ENCODE data around the gene FOXRED1. TPM values are rescaled to one million over a fixed set of nuclear protein-coding genes. Genes with fewer than 3 reads are reported as not detected.

FOXRED1 gene
- total RNA-seq, 2 donors from 2014 or later, result 9.3 to 19.1 TPM

DNA sequence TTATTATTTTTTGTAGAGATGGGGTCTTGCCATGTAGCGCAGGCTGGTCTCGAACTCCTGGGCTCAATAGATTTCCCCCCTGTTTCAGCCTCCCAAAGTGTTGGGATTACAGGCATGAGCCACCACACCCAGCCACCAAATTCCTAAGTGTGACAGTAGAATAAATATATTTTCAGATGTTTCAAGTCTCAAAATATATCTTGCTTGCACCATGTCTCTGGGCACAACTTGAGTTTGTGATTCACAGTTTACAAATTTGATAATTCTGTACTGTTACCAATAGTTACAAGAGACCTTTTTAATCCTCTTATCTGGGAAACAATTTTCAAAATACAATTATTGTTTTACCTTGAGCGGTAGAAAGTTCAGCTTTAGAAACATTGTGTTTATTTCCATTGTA lies 54.0 kb downstream of the FOXRED1 start:
- Histone ChIP-seq H3K4me3 (no peak overlapping the region), H3K27me3 (no peaks in the 10 kb centered on the region), H3K27ac (no peak overlapping the region), H3K36me3 (replicated peaks in 1 of 2; ENCODE audit: insufficient read depth in 1 of 2, low read depth in 2 of 2) (no peaks in the 10 kb centered on the region), H3K4me1 (peaks cover 10% of the 10 kb centered on the region), H3K9me3 (no peaks in the 10 kb centered on the region)
- intact Hi-C loops (cut with DNase I), result no loop called here
- DNase-seq (no peak), ATAC-seq (no peak)
- TF ChIP-seq POLR2A (IDR thresholded peaks at IDR 0.05), result no peak
- TF ChIP-seq, protein P1, sequence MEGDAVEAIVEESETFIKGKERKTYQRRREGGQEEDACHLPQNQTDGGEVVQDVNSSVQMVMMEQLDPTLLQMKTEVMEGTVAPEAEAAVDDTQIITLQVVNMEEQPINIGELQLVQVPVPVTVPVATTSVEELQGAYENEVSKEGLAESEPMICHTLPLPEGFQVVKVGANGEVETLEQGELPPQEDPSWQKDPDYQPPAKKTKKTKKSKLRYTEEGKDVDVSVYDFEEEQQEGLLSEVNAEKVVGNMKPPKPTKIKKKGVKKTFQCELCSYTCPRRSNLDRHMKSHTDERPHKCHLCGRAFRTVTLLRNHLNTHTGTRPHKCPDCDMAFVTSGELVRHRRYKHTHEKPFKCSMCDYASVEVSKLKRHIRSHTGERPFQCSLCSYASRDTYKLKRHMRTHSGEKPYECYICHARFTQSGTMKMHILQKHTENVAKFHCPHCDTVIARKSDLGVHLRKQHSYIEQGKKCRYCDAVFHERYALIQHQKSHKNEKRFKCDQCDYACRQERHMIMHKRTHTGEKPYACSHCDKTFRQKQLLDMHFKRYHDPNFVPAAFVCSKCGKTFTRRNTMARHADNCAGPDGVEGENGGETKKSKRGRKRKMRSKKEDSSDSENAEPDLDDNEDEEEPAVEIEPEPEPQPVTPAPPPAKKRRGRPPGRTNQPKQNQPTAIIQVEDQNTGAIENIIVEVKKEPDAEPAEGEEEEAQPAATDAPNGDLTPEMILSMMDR (IDR thresholded peaks at IDR 0.05), result no peak
- 93 to 94% methylated on average over 3 of the region's 3 CpGs for WGBS, 2 donors

DNA sequence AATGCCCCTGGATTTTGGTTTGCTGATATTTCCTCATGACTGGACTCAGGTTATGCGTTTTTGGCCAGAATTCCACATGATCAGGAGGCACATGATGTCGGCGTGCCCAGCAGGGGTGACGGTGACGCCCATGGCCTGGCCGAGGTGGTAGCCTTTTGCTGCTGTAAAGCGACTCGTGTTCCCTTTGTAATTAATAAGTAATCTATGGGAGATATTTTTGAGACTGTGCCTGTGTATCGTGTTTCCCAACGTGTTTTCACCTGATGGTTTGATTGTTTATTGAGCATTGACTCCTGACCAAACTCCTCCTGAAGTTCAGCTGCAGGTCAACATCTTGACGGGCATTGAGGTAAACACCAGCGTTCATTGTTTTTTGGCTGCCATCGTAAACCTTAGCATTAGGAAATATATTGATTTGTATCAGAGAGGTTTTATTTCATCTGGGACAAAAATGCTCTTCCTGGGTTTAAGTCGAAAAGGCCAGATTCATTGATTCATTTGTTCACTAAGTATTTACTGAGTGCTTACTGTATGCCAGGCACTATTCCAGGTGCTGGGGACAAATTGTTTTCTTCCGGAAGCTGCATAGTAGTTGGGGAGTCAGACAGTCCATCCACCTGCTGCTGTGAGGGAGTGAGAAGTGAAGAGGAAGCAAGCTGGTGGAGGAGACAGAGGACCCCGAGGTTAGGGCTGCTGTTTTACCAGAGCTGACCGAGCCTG lies 58.5 kb downstream of the FOXRED1 start:
- DNase-seq (peak in 1 of 4 donors; percentile 38), ATAC-seq (peak; percentile 74)
- 57% methylated on average over 17 of the region's 17 CpGs for WGBS, 2 donors

More for the DNA sequence above, 58.5 kb downstream of the FOXRED1 start:
- Histone ChIP-seq H3K27ac (peak overlapping the region in 3 of 4 donors; percentile 15 to 58 (median 56)), H3K4me3 (no peak overlapping the region), H3K4me1 (peaks cover 16% of the 10 kb centered on the region), H3K27me3 (no peaks in the 10 kb centered on the region), H3K36me3 (replicated peaks in 1 of 2; ENCODE audit: insufficient read depth in 1 of 2, low read depth in 2 of 2) (peaks cover 0 to 2% of the 10 kb centered on the region in 2 donors), H3K9me3 (no peaks in the 10 kb centered on the region)
- intact Hi-C loops (cut with DNase I), result no loop called here
- TF ChIP-seq POLR2A (IDR thresholded peaks at IDR 0.05), result no peak
- TF ChIP-seq, protein P1 (IDR thresholded peaks at IDR 0.05), result no peak

Small RNA genes within 50 kb of the gene (small RNA-seq; reads per million reads assigned to genes)
- not detected for gene RN7SL351P

Other genes with a start within 250 kb of the FOXRED1 start
- 1 to 10 TPM; 5.6 to 7.3 TPM for gene CDON, start 206.3 kb upstream of the FOXRED1 start, total RNA-seq
- 10 to 100 TPM; 25.4 to 41.2 TPM for gene RPUSD4, start 57.5 kb upstream of the FOXRED1 start, total RNA-seq
- gene FAM118B, start 57.4 kb upstream of the FOXRED1 start, total RNA-seq, result 10 to 100 TPM in 1 of 2 donors, 1 to 10 TPM in 1; 6.7 to 36.9 TPM
- gene SRPRA, start 259 bp upstream of the FOXRED1 start, total RNA-seq, result 100 to 1,000 TPM; 120 to 191 TPM
- gene TIRAP, start 13.9 kb downstream of the FOXRED1 start, total RNA-seq, result 10 to 100 TPM in 1 of 2 donors, 1 to 10 TPM in 1; 8.3 to 13.5 TPM
- 10 to 100 TPM in 1 of 2 donors, 1 to 10 TPM in 1; 3.0 to 17.9 TPM for gene DCPS, start 34.9 kb downstream of the FOXRED1 start, total RNA-seq
- 10 to 100 TPM in 1 of 2 donors, 1 to 10 TPM in 1; 7.5 to 14.8 TPM for gene ST3GAL4, start 86.5 kb downstream of the FOXRED1 start, total RNA-seq

Measured in body of pancreas (tissue), 4 donors.